Testis (tissue), 2 donors: Measurements from ENCODE around the gene RAB7A.

ENCODE experiments used
- CTCF ChIP-seq, 3 experiments: fragments of 450-650 bp in 2 of 3; fragments of 200-600 bp in 1 of 3; sonication (generic) in 1 of 3; IDR thresholded peaks; one replicate each; pipeline ENCODE4 v1.5.1; 2016 to 2019; ENCODE audit warnings: antibody characterized with exemption in 3 of 3, mild to moderate bottlenecking in 2 of 3, moderate library complexity in 1 of 3
- POLR2A ChIP-seq: fragments of 450-650 bp; IDR thresholded peaks from one replicate; pipeline ENCODE4 v1.6.1; 2017; ENCODE audit warnings: antibody characterized with exemption, mild to moderate bottlenecking, moderate library complexity

GRCh38 chr3:128707928-128708494, 18.0 kb upstream of the RAB7A start:
- no peak for TF ChIP-seq CTCF (IDR thresholded peaks at IDR 0.05)
- TF ChIP-seq POLR2A: no peak
